Testis (tissue), 2 donors: Measurements from ENCODE around the gene FAM222B.

Experiments used
- POLR2A ChIP-seq: fragments of 450-650 bp; IDR thresholded peaks from one replicate; pipeline ENCODE4 v1.6.1; 2017; ENCODE audit warnings: antibody characterized with exemption, mild to moderate bottlenecking, moderate library complexity
- TF ChIP-seq, protein P1 (sequence below), 3 experiments: fragments of 450-650 bp in 2 of 3; fragments of 200-600 bp in 1 of 3; sonication (generic) in 1 of 3; IDR thresholded peaks; one replicate each; pipeline ENCODE4 v1.5.1; 2016 to 2019; ENCODE audit warnings: antibody characterized with exemption in 3 of 3, mild to moderate bottlenecking in 2 of 3, moderate library complexity in 1 of 3

DNA sequence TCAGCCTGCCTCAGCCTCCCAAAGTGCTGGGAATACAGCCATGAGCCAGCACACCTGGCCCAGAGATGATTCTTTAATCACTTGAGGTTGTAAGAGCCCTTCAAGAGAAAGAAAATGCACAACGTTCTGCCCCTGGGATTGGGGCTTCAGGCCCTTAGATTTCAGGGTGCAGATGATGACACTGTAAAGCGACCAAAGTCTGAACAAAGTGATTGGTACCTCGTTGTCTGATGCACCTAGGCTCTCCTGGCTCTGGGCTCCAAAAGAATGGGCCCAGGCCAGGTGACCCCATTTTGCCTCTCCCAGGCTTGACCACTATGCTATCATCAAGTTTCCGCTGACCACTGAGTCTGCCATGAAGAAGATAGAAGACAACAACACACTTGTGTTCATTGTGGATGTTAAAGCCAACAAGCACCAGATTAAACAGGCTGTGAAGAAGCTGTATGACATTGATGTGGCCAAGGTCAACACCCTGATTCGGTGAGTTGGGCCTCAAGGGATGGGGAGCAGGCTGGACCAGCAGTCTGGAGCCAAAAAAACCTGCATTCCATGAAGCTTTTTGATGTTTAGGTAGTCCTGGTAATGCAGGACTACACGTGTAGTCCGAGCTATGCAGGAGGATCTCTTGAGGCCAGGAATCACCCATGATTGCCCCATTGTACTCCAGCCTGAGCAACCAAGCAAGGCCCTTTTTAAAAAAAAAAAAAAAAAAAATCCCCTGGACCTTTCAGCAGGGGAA, 120.0 kb downstream of the FAM222B start:
- TF ChIP-seq, protein P1, sequence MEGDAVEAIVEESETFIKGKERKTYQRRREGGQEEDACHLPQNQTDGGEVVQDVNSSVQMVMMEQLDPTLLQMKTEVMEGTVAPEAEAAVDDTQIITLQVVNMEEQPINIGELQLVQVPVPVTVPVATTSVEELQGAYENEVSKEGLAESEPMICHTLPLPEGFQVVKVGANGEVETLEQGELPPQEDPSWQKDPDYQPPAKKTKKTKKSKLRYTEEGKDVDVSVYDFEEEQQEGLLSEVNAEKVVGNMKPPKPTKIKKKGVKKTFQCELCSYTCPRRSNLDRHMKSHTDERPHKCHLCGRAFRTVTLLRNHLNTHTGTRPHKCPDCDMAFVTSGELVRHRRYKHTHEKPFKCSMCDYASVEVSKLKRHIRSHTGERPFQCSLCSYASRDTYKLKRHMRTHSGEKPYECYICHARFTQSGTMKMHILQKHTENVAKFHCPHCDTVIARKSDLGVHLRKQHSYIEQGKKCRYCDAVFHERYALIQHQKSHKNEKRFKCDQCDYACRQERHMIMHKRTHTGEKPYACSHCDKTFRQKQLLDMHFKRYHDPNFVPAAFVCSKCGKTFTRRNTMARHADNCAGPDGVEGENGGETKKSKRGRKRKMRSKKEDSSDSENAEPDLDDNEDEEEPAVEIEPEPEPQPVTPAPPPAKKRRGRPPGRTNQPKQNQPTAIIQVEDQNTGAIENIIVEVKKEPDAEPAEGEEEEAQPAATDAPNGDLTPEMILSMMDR (IDR thresholded peaks at IDR 0.05) = no peak
- TF ChIP-seq POLR2A = no peak
